Activated CD4-positive, alpha-beta T cell treated with anti-CD3 and anti-CD28 coated beads for 48 hours (primary cell): ENCODE results near the gene HLA-DRB1.
A peak's percentile ranks its signal among the peaks of the same experiment; 100 is the strongest.
"Not testable (repeated sequence)": the region's sequence is repeated elsewhere in the genome, so short reads cannot be mapped to it uniquely, and the experiment has no call there.

Experiments
- DNase-seq: peaks from one replicate; pipeline ENCODE4 v3.0.0-alpha.2; 2020

Gene HLA-DRB1

GRCh38 chr6:32589596-32590449 is at the start of gene HLA-DRB1:
HLA-DRB1 (minus strand) TSS chr6:32589848; CDS start chr6:32589742, 106 bp downstream.
- peak; percentile 5 for DNase-seq

- no peak for DNase-seq
These were observed 49.0 kb upstream of the HLA-DRB1 start for GRCh38 chr6:32638532-32639219.

- DNase-seq, result no peak
These were observed 48.2 kb upstream of the HLA-DRB1 start for GRCh38 chr6:32637883-32638282.

- no peak for DNase-seq
These were observed 47.7 kb upstream of the HLA-DRB1 start, which contains the start of gene HLA-DQA1 for GRCh38 chr6:32637219-32637880. HLA-DQA1 (plus strand) TSS chr6:32637406; CDS start chr6:32637459, 53 bp downstream.

GRCh38 chr6:32635526-32636123 is 46.0 kb upstream of the HLA-DRB1 start:
- no peak for DNase-seq

GRCh38 chr6:32629793-32630192 is 40.1 kb upstream of the HLA-DRB1 start:
- not testable (repeated sequence) for DNase-seq

GRCh38 chr6:32627831-32628230 is 38.2 kb upstream of the HLA-DRB1 start:
- peak; percentile 22 for DNase-seq

- DNase-seq, result no peak
These were observed 37.6 kb upstream of the HLA-DRB1 start for GRCh38 chr6:32627249-32627648.

- no peak for DNase-seq
These were observed 35.5 kb upstream of the HLA-DRB1 start for GRCh38 chr6:32625137-32625536.

- DNase-seq, result no peak
These were observed 34.9 kb upstream of the HLA-DRB1 start for GRCh38 chr6:32624565-32624964.

GRCh38 chr6:32623693-32624092 is 34.0 kb upstream of the HLA-DRB1 start:
- DNase-seq, result no peak

- peak; percentile 57 for DNase-seq
These were observed 33.1 kb upstream of the HLA-DRB1 start for GRCh38 chr6:32622545-32623401.

- no peak for DNase-seq
These were observed 31.7 kb upstream of the HLA-DRB1 start for GRCh38 chr6:32621372-32621771.

- no peak for DNase-seq
These were observed 28.1 kb upstream of the HLA-DRB1 start for GRCh38 chr6:32617751-32618150.

- DNase-seq, result no peak
These were observed 26.4 kb upstream of the HLA-DRB1 start for GRCh38 chr6:32615885-32616532.

- DNase-seq, result no peak
These were observed 24.9 kb upstream of the HLA-DRB1 start for GRCh38 chr6:32614366-32615081.

GRCh38 chr6:32613475-32613874 is 23.8 kb upstream of the HLA-DRB1 start:
- no peak for DNase-seq

GRCh38 chr6:32610682-32611296 is 21.1 kb upstream of the HLA-DRB1 start:
- DNase-seq, result no peak

GRCh38 chr6:32609731-32610640 is 20.3 kb upstream of the HLA-DRB1 start:
- peak; percentile 53 for DNase-seq
